ENCODE results near the gene FADS3. TPM values are rescaled to one million over a fixed set of nuclear protein-coding genes. Genes with fewer than 3 reads are reported as not detected.

FADS3 gene
- total RNA-seq, 1 donor from 2014 or later, result 135 TPM

- ChIA-PET POLR2A (interaction anchor here (0.6 to 3.7 kb wide), 6 partner anchors 14 to 135 kb away, joined by 3 to 61 read pairs (median 4); partner anchors contain the start of genes FADS1 and FADS3), CTCF (interaction anchor here (1.0 to 4.3 kb wide), 4 partner anchors 13 to 279 kb away, joined by 3 to 32 read pairs (median 3); partner anchors contain the start of gene FADS1)
- H3K27me3 Mint-ChIP-seq, result peaks cover 8% of the 10 kb centered on the region
- H3K27ac Mint-ChIP-seq, result no peak overlapping the region
- peak; percentile 46 for DNase-seq
- H3K9me3 Mint-ChIP-seq, result no peaks in the 10 kb centered on the region
- peak overlapping the region; percentile 89 for H3K4me3 Mint-ChIP-seq
- ATAC-seq (ENCODE audit: low read depth), result peak; percentile 19
- intact Hi-C loops (cut with micrococcal nuclease), result loop anchor here (2.0 kb wide), 1 partner anchor 32 kb away; no protein-coding TSS in a partner anchor
- H3K36me3 Mint-ChIP-seq (ENCODE audit: low read depth), result no peaks in the 10 kb centered on the region
- peaks cover 35% of the 10 kb centered on the region for H3K4me1 Mint-ChIP-seq
- TF ChIP-seq, protein P1, sequence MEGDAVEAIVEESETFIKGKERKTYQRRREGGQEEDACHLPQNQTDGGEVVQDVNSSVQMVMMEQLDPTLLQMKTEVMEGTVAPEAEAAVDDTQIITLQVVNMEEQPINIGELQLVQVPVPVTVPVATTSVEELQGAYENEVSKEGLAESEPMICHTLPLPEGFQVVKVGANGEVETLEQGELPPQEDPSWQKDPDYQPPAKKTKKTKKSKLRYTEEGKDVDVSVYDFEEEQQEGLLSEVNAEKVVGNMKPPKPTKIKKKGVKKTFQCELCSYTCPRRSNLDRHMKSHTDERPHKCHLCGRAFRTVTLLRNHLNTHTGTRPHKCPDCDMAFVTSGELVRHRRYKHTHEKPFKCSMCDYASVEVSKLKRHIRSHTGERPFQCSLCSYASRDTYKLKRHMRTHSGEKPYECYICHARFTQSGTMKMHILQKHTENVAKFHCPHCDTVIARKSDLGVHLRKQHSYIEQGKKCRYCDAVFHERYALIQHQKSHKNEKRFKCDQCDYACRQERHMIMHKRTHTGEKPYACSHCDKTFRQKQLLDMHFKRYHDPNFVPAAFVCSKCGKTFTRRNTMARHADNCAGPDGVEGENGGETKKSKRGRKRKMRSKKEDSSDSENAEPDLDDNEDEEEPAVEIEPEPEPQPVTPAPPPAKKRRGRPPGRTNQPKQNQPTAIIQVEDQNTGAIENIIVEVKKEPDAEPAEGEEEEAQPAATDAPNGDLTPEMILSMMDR (IDR thresholded peaks at IDR 0.05), result no peak
Measured at GRCh38 chr11:61828629-61829407, 62.5 kb downstream of the FADS3 start.

- peak overlapping the region; percentile 74 for H3K27ac Mint-ChIP-seq
- H3K4me1 Mint-ChIP-seq, result peaks cover 29% of the 10 kb centered on the region
- no peaks in the 10 kb centered on the region for H3K9me3 Mint-ChIP-seq
- H3K36me3 Mint-ChIP-seq (ENCODE audit: low read depth), result no peaks in the 10 kb centered on the region
- CTCF ChIA-PET, result interaction anchor here (1.2 to 4.3 kb wide), 2 partner anchors 12 to 280 kb away, joined by 3 to 32 read pairs; partner anchors contain the start of gene FADS1
- TF ChIP-seq, protein P1 (IDR thresholded peaks at IDR 0.05), result no peak
- intact Hi-C loops (cut with micrococcal nuclease), result loop anchor here (2.0 kb wide), 1 partner anchor 32 kb away; no protein-coding TSS in a partner anchor
- DNase-seq (no peak), ATAC-seq (ENCODE audit: low read depth) (no peak)
- POLR2A ChIA-PET, result interaction anchor here (0.6 to 3.7 kb wide), 9 partner anchors 10 to 139 kb away, joined by 3 to 61 read pairs (median 3); partner anchors contain the start of genes FADS1, FADS3 and FTH1
- peaks cover 8% of the 10 kb centered on the region for H3K27me3 Mint-ChIP-seq
- peak overlapping the region; percentile 89 for H3K4me3 Mint-ChIP-seq
Measured at GRCh38 chr11:61828379-61828628, 63.0 kb downstream of the FADS3 start.

DNA sequence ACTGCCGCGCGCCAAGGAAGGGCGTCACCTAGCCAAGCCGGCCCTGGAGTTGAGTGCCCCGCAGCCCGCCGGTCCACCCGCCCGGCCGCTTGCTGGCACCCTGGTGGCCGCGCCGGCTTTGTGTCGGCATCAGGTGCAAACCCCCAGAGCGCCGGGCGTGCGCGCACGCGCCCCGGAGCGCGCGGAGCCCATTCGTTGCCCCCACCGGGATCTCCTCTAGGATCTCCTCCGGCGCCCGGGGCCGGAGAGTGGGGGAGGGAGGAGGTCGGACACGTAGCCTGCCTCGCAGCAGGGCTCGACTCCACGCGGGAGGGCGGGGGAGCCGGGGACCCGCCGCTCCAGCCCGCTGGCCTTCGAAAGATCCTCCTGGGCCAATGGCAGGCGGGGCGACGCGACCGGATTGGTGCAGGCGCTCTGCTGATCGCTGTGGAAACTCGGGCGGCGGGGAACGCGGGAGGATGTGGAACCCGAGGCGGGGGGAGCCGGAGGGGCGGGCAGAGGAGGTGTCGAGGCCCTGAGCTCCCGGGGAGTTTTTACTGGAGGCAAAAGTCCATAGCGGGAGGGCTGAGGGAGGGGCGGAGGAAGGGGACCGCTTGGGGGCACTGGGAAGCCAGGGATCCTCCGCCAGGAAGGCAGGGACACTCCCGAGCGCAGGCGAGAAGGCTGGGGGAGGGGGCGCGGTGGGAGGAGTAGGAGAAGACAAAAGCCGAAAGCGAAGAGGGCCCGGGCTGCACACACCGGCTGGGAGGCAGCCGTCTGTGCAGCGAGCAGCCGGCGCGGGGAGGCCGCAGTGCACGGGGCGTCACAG, 63.6 kb downstream of the FADS3 start, which contains the start of gene FADS2:
Gene FADS2, plus strand, starts transcription at position 730 of the 808 bp plus-strand sequence. CDS start 91 bp downstream, outside the sequence.
- peaks cover 26% of the 10 kb centered on the region for H3K4me1 Mint-ChIP-seq

DNA sequence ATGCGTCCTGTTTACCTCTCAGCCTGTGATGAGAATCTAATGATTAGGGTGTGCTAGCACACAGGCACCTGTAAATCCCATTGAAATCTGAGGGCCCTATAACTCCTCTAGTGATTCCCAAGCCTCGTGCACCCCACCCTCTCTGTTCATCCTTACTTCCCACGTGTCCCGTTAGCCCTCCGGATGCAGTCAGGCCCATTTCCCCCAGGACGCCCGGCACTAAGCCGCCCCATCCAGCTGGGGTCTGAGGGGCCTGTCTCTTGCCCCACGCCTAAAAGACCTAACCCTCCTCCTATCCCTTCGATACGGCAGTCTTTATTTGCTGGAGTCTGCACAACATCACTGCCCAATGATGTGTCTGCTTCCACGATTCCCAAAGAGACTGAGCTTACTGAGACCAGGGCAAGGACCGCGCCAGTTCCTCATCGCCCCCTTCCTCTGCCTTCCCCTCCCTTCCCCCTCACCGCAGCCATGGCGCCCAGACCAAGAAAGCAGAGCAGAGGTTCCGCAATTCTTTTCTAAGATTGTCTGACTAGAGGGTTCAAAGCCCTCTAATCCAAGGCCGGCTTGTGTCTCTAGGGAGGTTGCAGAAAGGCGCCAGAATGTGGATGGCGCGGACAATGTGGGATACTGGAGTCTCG, 64.3 kb downstream of the FADS3 start:
- Mint-ChIP-seq H3K27ac (peak overlapping the region; percentile 86), H3K36me3 (ENCODE audit: low read depth) (no peaks in the 10 kb centered on the region), H3K4me3 (peak overlapping the region; percentile 89), H3K4me1 (peaks cover 26% of the 10 kb centered on the region), H3K27me3 (peaks cover 8% of the 10 kb centered on the region), H3K9me3 (no peaks in the 10 kb centered on the region)
- DNase-seq (no peak), ATAC-seq (ENCODE audit: low read depth) (peak; percentile 43)
- ChIA-PET CTCF (interaction anchor here (0.9 to 4.3 kb wide), 3 partner anchors 11 to 254 kb away, joined by 3 to 32 read pairs (median 4); partner anchors contain the start of gene FADS1), POLR2A (interaction anchor here (0.6 to 3.7 kb wide), 4 partner anchors 10 to 70 kb away, joined by 3 to 61 read pairs (median 5); partner anchors contain the start of gene FADS1)
- TF ChIP-seq, protein P1 (IDR thresholded peaks at IDR 0.05), result no peak
- intact Hi-C loops (cut with micrococcal nuclease), result loop anchor here (1.0 kb wide), 1 partner anchor 11 kb away; no protein-coding TSS in a partner anchor

More for the DNA sequence above, 63.6 kb downstream of the FADS3 start, which contains the start of gene FADS2:
- Mint-ChIP-seq H3K27me3 (peaks cover 8% of the 10 kb centered on the region), H3K27ac (peak within 1 kb of the TSS; percentile 86), H3K4me3 (peak within 1 kb of the TSS; percentile 89), H3K9me3 (no peaks in the 10 kb centered on the region), H3K36me3 (ENCODE audit: low read depth) (no peaks in the 10 kb centered on the region)
- TF ChIP-seq, protein P1 (IDR thresholded peaks at IDR 0.05), result no peak
- CTCF ChIA-PET, result interaction anchor here (0.9 to 4.3 kb wide), 3 partner anchors 12 to 254 kb away, joined by 3 to 32 read pairs (median 4); partner anchors contain the start of gene FADS1
- peak; percentile 77 for ATAC-seq (ENCODE audit: low read depth)
- POLR2A ChIA-PET, result interaction anchor here (0.6 to 3.7 kb wide), 9 partner anchors 9 to 140 kb away, joined by 3 to 61 read pairs (median 4); partner anchors contain the start of genes FADS1, FADS3 and FTH1
- peak; percentile 64 for DNase-seq
- intact Hi-C loops (cut with micrococcal nuclease), result loop anchor here (1.0 to 2.0 kb wide), 2 partner anchors 11 to 31 kb away; no protein-coding TSS in a partner anchor

Other genes with a start within 250 kb of the FADS3 start
- not detected in 2 replicates for gene DAGLA, start 211.2 kb downstream of the FADS3 start, total RNA-seq
- gene MYRF, start 138.9 kb downstream of the FADS3 start, total RNA-seq, result 0.78 and 1.0 TPM in 2 replicates
- gene TMEM258, start 98.9 kb downstream of the FADS3 start, total RNA-seq, result 87.4 and 94.0 TPM in 2 replicates
- gene FEN1, start 98.6 kb downstream of the FADS3 start, total RNA-seq, result 23.9 and 25.4 TPM in 2 replicates
- gene FADS1, start 74.5 kb downstream of the FADS3 start, total RNA-seq, result 19.6 and 23.3 TPM in 2 replicates
- gene FADS2, start 63.2 kb downstream of the FADS3 start, total RNA-seq, result 10.9 and 13.4 TPM in 2 replicates
- not detected in 2 replicates for gene RAB3IL1, start 26.0 kb upstream of the FADS3 start, total RNA-seq
- gene BEST1, start 58.8 kb upstream of the FADS3 start, total RNA-seq, result 0.16 and 0.44 TPM in 2 replicates
- gene FTH1, start 76.1 kb upstream of the FADS3 start, total RNA-seq, result 865 and 906 TPM in 2 replicates
- gene INCENP, start 232.5 kb upstream of the FADS3 start, total RNA-seq, result 29.0 and 34.8 TPM in 2 replicates

Data from activated B cell treated with CpG ODN at 0.5 μM for 24 hours (primary cell).